BLaER1 treated with 17β-estradiol and CSF1 and Interleukin-3, amounts not matched to agents 10 nM and 100 nM (cell line): ENCODE data around the gene PGM5.

Experiments used
- H3K27ac ChIP-seq, 11 experiments: shearing (Covaris generic); formaldehyde crosslinking; 2 replicates each; pipeline ENCODE4 v1.8.1; 2022
- H3K27me3 ChIP-seq, 11 experiments: shearing (Covaris generic); formaldehyde crosslinking; 2 replicates each; pipeline ENCODE4 v1.8.1; 2022
- H3K36me3 ChIP-seq, 11 experiments: shearing (Covaris generic); formaldehyde crosslinking; 2 replicates each; pipeline ENCODE4 v1.8.1; 2022
- H3K4me1 ChIP-seq, 10 experiments: shearing (Covaris generic); formaldehyde crosslinking; 2 replicates each; pipeline ENCODE4 v1.8.1; 2022
- H3K4me2 ChIP-seq, 11 experiments: shearing (Covaris generic); formaldehyde crosslinking; 2 replicates each; pipeline ENCODE4 v1.8.1; 2022
- H3K4me3 ChIP-seq, 10 experiments: shearing (Covaris generic); formaldehyde crosslinking; 2 replicates each; pipeline ENCODE4 v1.8.1; 2022
- H3K9ac ChIP-seq, 11 experiments: shearing (Covaris generic); formaldehyde crosslinking; 2 replicates each; pipeline ENCODE4 v1.8.1; 2022
- H3K9me3 ChIP-seq, 11 experiments: shearing (Covaris generic); formaldehyde crosslinking; replicated peaks in 1 of 11; 2 replicates each; pipeline ENCODE4 v1.8.1; 2022
- H4K20me1 ChIP-seq, 11 experiments: shearing (Covaris generic); formaldehyde crosslinking; 2 replicates each; pipeline ENCODE4 v1.8.1; 2022
- Cebpa-rat ChIP-seq, 11 experiments: shearing (Covaris generic); IDR thresholded peaks; 2 replicates each; pipeline ENCODE4 v1.8.1; 2022

The PGM5 gene

DNA sequence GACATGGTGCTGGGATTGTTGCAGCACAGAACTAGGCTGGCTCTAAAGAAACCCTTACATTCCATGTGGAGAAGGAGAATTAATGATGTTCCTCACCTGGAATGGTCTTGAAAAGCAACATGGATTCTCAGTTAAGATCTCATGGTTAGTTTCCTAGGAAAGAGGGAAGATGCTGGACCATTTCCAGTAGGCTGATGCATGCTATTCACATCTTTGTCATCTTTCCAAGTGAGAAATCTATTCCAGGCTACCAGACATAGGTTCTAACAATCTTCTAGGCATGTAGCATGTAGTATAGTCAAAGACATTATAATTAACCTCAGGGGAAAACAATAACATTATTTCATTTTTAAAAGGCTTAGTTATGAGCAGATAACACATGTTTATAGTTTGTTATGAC, 139.9 kb downstream of the PGM5 start:
- Histone ChIP-seq H3K9me3 (no peaks in the 10 kb centered on the region), H3K4me1 (peaks cover 0 to 11% (median 9%) of the 10 kb centered on the region in 10 experiments; a peak in 14 of 20 replicates), H3K36me3 (no peaks in the 10 kb centered on the region), H3K4me2 (no peak overlapping the region), H3K9ac (no peak overlapping the region), H3K4me3 (no peak overlapping the region), H3K27me3 (no peaks in the 10 kb centered on the region), H3K27ac (no peak overlapping the region), H4K20me1 (no peaks in the 10 kb centered on the region)
- TF ChIP-seq Cebpa-rat (IDR thresholded peaks at IDR 0.05), result no peak

DNA sequence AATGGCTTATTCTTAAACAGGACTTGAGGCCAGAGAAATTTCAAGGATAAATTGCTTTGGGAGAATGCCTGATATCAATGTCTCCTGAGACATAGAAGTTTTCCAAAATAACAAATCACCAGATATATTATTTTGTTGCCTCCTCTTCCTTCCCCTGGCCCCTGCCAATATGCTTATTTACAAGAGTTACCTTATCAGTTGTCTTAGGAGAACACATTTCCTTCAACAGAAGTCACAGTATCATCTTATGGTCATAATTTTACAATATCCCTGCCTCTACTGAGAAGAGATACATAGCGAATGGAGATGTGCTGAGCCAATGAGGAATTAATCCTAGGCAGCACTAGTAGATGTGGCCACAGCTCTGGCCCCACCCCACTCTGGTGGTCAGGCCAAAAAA, 141.2 kb downstream of the PGM5 start:
- TF ChIP-seq Cebpa-rat (IDR thresholded peaks at IDR 0.05), result no peak
- H3K4me1 ChIP-seq, result peaks cover 0 to 11% (median 9%) of the 10 kb centered on the region in 10 experiments; a peak in 14 of 20 replicates
- H3K4me3 ChIP-seq, result no peak overlapping the region
- H3K4me2 ChIP-seq, result no peak overlapping the region
- no peaks in the 10 kb centered on the region for H3K27me3 ChIP-seq
- H3K27ac ChIP-seq, result no peak overlapping the region
- no peak overlapping the region for H3K9ac ChIP-seq
- no peaks in the 10 kb centered on the region for H4K20me1 ChIP-seq
- H3K9me3 ChIP-seq, result no peaks in the 10 kb centered on the region
- H3K36me3 ChIP-seq, result no peaks in the 10 kb centered on the region

DNA sequence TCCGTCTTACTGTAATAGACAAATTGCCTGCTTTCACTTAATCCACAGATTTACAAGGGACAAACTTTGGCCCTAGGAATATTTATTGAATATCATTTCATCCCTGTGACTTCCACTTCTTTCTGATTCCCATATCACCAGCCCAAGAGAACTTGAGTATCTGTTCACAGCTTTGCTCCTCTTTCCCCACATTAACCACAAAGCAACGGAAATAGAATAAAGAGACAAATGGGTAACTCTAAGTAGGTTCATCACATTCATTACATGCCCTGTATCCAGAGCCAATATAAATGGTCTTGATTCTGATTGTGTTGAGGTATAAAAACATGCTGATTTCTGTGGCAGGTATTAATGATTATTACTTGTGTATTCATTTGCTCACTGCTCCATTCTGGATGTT, 142.4 kb downstream of the PGM5 start:
- H3K27ac ChIP-seq, result no peak overlapping the region
- TF ChIP-seq Cebpa-rat (IDR thresholded peaks at IDR 0.05), result no peak
- H3K9me3 ChIP-seq, result no peaks in the 10 kb centered on the region
- H4K20me1 ChIP-seq, result no peaks in the 10 kb centered on the region
- H3K36me3 ChIP-seq, result no peaks in the 10 kb centered on the region
- no peak overlapping the region for H3K9ac ChIP-seq
- H3K4me2 ChIP-seq, result peak overlapping the region in 9 of 11 experiments; percentile 4 to 40 (median 27); a peak in 10 of 22 replicates
- no peaks in the 10 kb centered on the region for H3K27me3 ChIP-seq
- no peak overlapping the region for H3K4me3 ChIP-seq
- peaks cover 0 to 11% (median 9%) of the 10 kb centered on the region in 10 experiments; a peak in 14 of 20 replicates for H3K4me1 ChIP-seq

DNA sequence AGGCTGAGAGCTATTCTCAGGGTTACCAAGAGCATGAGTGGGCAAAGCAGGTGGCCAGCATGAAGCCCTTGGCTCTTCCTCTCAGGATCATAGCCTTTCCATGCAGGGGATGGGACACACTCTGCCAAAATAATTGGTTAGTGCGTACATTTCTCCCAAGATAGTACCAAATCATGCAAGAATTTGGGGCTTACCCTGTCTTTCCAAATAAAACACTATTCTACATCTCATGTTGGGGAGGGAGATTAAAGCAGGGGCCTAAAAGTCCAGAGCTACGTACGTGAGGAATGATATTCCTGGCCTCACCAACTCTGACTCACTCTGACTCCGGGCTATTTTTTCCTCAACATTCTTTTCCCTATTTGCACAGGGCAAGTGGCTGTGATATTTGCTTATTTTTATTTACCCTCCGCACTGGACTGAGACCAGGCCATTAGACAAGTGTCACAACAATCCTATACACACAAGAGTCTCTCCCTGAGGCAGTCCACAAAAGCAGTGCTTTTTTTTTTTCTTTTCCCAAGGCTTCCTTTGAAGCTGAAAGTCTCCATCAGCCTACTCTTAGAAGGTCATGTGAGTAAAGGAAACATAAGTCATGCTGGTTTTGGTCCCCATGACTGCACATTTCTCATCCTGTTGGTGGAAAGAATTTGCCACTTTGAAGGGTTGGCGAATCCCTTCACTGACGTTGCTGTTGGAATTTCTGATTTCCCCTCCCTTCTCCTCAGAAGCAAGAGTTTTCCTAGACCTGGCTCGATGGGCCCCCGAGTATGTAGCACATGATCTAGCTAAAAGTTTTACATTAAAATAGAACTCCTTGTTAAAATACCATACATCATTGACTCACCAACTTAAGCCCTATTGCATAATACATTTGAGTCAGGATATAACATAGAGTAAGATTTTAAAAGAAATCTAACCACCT, 144.3 kb downstream of the PGM5 start:
- Histone ChIP-seq H3K9me3 (peaks cover 0 to 5% (median 0%) of the 10 kb centered on the region in 11 experiments; a peak in 2 of 22 replicates), H4K20me1 (no peaks in the 10 kb centered on the region), H3K4me3 (no peak overlapping the region), H3K27ac (no peak overlapping the region), H3K9ac (no peak overlapping the region), H3K27me3 (no peaks in the 10 kb centered on the region), H3K4me1 (peaks cover under 1 to 11% (median 9%) of the 10 kb centered on the region in 10 experiments; a peak in 15 of 20 replicates), H3K4me2 (no peak overlapping the region), H3K36me3 (no peaks in the 10 kb centered on the region)
- TF ChIP-seq Cebpa-rat (IDR thresholded peaks at IDR 0.05), result 0 out of 22 replicates have a peak, but pooled peaks of 1 of the 11 experiments have one; percentile 19

DNA sequence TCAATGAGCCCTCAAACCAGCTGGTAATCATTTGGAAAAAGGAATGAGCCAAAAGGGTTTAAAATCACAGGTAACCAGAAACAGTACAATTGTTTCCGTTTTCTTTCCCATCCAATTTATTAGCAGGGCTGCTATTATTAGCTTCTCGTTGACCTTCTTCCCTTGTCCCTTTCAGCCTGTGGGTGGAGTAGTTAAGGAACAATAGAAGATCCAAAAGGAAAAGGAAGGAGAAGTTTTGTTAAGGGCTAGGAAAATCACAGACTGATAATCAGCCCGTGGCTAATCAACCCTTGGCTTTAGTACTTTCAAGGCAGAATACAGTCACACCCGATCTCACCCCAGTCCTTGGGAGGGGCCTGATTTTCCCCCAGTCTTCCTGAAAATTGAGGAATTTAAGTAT, 145.9 kb downstream of the PGM5 start:
- peaks cover 8 to 11% (median 10%) of the 10 kb centered on the region in 10 experiments; a peak in 15 of 20 replicates for H3K4me1 ChIP-seq
- H3K9me3 ChIP-seq, result peaks cover 0 to 7% (median 0%) of the 10 kb centered on the region in 11 experiments; a peak in 2 of 22 replicates
- no peak overlapping the region for H3K4me3 ChIP-seq
- no peaks in the 10 kb centered on the region for H3K36me3 ChIP-seq
- H3K9ac ChIP-seq, result no peak overlapping the region
- H3K27ac ChIP-seq, result no peak overlapping the region
- no peak overlapping the region for H3K4me2 ChIP-seq
- no peaks in the 10 kb centered on the region for H3K27me3 ChIP-seq
- H4K20me1 ChIP-seq, result no peaks in the 10 kb centered on the region
- no peak for TF ChIP-seq Cebpa-rat (IDR thresholded peaks at IDR 0.05)

GRCh38 chr9:68505681-68506409, 149.4 kb downstream of the PGM5 start:
- peaks cover 0 to 7% (median 0%) of the 10 kb centered on the region in 11 experiments; a peak in 2 of 22 replicates for H3K9me3 ChIP-seq
- H3K27me3 ChIP-seq, result no peaks in the 10 kb centered on the region
- H3K9ac ChIP-seq, result no peak overlapping the region
- TF ChIP-seq Cebpa-rat (IDR thresholded peaks at IDR 0.05), result no peak
- no peak overlapping the region for H3K4me3 ChIP-seq
- H4K20me1 ChIP-seq, result no peaks in the 10 kb centered on the region
- H3K36me3 ChIP-seq, result no peaks in the 10 kb centered on the region
- peak overlapping the region in 4 of 11 experiments; percentile 12 to 41 (median 20); a peak in 4 of 22 replicates for H3K27ac ChIP-seq
- no peak overlapping the region; a peak in 1 of 22 replicates for H3K4me2 ChIP-seq
- H3K4me1 ChIP-seq, result peaks cover 0 to 10% (median 0%) of the 10 kb centered on the region in 10 experiments; a peak in 1 of 20 replicates

- peaks cover 0 to 10% (median 0%) of the 10 kb centered on the region in 10 experiments; a peak in 1 of 20 replicates for H3K4me1 ChIP-seq
- H3K36me3 ChIP-seq, result no peaks in the 10 kb centered on the region
- H3K27ac ChIP-seq, result 0 out of 22 replicates have a peak overlapping the region, but pooled peaks of 1 of the 11 experiments have one; percentile 41
- no peak overlapping the region for H3K4me3 ChIP-seq
- no peaks in the 10 kb centered on the region for H3K27me3 ChIP-seq
- no peak overlapping the region; a peak in 1 of 22 replicates for H3K4me2 ChIP-seq
- H3K9me3 ChIP-seq, result peaks cover 0 to 7% (median 0%) of the 10 kb centered on the region in 11 experiments; a peak in 2 of 22 replicates
- no peak for TF ChIP-seq Cebpa-rat (IDR thresholded peaks at IDR 0.05)
- no peak overlapping the region for H3K9ac ChIP-seq
- H4K20me1 ChIP-seq, result no peaks in the 10 kb centered on the region
Observed at GRCh38 chr9:68506551-68506950, 150.1 kb downstream of the PGM5 start.

DNA sequence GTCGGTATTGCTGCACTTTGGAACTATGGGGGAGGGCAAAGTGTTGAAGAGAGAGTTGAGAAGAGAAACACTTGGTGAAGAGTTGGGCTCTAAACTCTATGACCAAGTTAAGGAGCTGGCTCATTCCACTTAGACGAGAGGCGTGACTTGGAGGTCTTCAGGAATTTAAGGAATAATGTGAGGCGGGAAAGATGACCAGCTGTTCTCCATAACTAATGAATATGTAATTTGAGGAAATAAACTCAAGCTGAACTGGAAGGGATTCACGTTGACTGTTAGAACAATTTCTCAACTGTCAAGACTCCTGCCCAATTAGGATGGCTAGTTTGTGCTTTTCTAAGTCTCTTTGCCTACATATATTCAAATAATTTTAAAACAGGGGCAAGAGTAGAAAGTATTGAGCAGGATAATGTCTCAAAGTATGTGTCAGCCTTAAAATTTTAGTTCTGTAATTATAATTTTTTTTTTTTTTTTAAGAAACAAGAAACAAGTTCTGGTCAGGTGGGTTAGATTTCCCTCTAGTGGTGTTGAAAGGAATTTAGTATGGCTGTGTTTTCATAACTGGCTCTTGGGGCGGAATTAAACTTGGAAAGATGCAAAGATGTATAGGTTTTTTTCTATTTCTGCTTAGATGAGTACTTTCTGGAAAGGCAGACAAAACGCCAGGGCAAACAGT, 150.9 kb downstream of the PGM5 start:
- no peaks in the 10 kb centered on the region for H3K27me3 ChIP-seq
- no peak for TF ChIP-seq Cebpa-rat (IDR thresholded peaks at IDR 0.05)
- peaks cover 0 to 10% (median 0%) of the 10 kb centered on the region in 10 experiments; a peak in 1 of 20 replicates for H3K4me1 ChIP-seq
- H3K4me2 ChIP-seq, result no peak overlapping the region
- no peaks in the 10 kb centered on the region for H4K20me1 ChIP-seq
- H3K27ac ChIP-seq, result no peak overlapping the region
- H3K9ac ChIP-seq, result no peak overlapping the region
- peaks cover 0 to 7% (median 0%) of the 10 kb centered on the region in 11 experiments; a peak in 2 of 22 replicates for H3K9me3 ChIP-seq
- H3K36me3 ChIP-seq, result no peaks in the 10 kb centered on the region
- no peak overlapping the region for H3K4me3 ChIP-seq
